Liver (tissue), 3 donors: ENCODE data around the gene MARCHF9.

ENCODE experiments used
- FOXA2 ChIP-seq: IDR thresholded peaks from 2 replicates; pipeline ENCODE4 v1.6.1; 2016; ENCODE audit warnings: antibody characterized with exemption
- JUND ChIP-seq, 2 donors: IDR thresholded peaks; 2 replicates each; pipeline ENCODE4 v1.6.1; 2016; ENCODE audit warnings: antibody characterized with exemption in 2 of 2
- RAD21 ChIP-seq, 2 donors: IDR thresholded peaks; 2 replicates each; pipeline ENCODE4 v1.6.1; 2016; ENCODE audit warnings: antibody characterized with exemption in 2 of 2, mild to moderate bottlenecking in 2 of 2
- RXRA ChIP-seq, 2 donors: IDR thresholded peaks; 2 replicates each; pipeline ENCODE4 v1.6.1; 2017 to 2018; ENCODE audit warnings: antibody characterized with exemption in 2 of 2, mild to moderate bottlenecking in 1 of 2
- SP1 ChIP-seq: IDR thresholded peaks from 2 replicates; pipeline ENCODE4 v1.6.1; 2018; ENCODE audit warnings: antibody characterized with exemption, mild to moderate bottlenecking
- TAF1 ChIP-seq: conservative IDR thresholded peaks from 2 replicates; pipeline ENCODE4 v1.6.1; 2016; ENCODE audit warnings: antibody characterized with exemption, mild to moderate bottlenecking
- YY1 ChIP-seq: IDR thresholded peaks from 2 replicates; pipeline ENCODE4 v1.6.1; 2016; ENCODE audit warnings: antibody characterized with exemption, mild to moderate bottlenecking
- TF ChIP-seq, protein P1 (sequence below): fragments of 150-350 bp; IDR thresholded peaks from 2 replicates; pipeline ENCODE4 v1.5.1; 2017; ENCODE audit warnings: improper control_type of control experiment, low read depth, low read length; ENCODE audit not compliant: missing input control
- TF ChIP-seq, protein P2 (sequence below): IDR thresholded peaks from 2 replicates; pipeline ENCODE4 v1.6.1; 2016; ENCODE audit warnings: antibody characterized with exemption, mild to moderate bottlenecking
- TF ChIP-seq, protein P3 (sequence below): IDR thresholded peaks from 2 replicates; pipeline ENCODE4 v1.6.1; 2016; ENCODE audit warnings: antibody characterized with exemption
- donor health status: healthy.
- donor health status: healthy.

DNA sequence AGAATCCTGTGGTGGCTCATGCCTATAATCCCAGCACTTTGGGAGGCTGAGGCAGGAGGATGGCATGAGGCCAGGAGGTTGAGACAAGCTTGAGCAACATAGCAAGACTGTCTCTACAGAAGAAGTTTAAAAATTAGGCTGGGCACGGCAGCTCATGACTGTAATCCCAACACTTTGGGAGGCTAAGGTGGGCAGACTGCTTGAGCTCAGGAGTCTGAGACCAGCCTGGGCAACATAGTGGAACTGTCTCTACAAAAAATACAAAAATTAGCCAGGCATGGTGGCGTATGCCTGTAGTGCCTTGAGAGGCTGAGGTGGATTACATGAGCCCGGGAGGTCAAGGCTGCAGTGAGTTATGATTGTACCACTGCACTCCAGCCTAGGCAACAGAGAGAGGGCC, 13.0 kb downstream of the MARCHF9 start:
- TF ChIP-seq, protein P1, sequence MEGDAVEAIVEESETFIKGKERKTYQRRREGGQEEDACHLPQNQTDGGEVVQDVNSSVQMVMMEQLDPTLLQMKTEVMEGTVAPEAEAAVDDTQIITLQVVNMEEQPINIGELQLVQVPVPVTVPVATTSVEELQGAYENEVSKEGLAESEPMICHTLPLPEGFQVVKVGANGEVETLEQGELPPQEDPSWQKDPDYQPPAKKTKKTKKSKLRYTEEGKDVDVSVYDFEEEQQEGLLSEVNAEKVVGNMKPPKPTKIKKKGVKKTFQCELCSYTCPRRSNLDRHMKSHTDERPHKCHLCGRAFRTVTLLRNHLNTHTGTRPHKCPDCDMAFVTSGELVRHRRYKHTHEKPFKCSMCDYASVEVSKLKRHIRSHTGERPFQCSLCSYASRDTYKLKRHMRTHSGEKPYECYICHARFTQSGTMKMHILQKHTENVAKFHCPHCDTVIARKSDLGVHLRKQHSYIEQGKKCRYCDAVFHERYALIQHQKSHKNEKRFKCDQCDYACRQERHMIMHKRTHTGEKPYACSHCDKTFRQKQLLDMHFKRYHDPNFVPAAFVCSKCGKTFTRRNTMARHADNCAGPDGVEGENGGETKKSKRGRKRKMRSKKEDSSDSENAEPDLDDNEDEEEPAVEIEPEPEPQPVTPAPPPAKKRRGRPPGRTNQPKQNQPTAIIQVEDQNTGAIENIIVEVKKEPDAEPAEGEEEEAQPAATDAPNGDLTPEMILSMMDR: no peak
- TF ChIP-seq YY1 (no peak), TAF1 (no peak), RAD21 (IDR thresholded peaks at IDR 0.05) (no peak), RXRA (IDR thresholded peaks at IDR 0.05) (no peak), SP1 (no peak), FOXA2 (no peak), JUND (IDR thresholded peaks at IDR 0.05) (no peak)
- TF ChIP-seq, protein P2, sequence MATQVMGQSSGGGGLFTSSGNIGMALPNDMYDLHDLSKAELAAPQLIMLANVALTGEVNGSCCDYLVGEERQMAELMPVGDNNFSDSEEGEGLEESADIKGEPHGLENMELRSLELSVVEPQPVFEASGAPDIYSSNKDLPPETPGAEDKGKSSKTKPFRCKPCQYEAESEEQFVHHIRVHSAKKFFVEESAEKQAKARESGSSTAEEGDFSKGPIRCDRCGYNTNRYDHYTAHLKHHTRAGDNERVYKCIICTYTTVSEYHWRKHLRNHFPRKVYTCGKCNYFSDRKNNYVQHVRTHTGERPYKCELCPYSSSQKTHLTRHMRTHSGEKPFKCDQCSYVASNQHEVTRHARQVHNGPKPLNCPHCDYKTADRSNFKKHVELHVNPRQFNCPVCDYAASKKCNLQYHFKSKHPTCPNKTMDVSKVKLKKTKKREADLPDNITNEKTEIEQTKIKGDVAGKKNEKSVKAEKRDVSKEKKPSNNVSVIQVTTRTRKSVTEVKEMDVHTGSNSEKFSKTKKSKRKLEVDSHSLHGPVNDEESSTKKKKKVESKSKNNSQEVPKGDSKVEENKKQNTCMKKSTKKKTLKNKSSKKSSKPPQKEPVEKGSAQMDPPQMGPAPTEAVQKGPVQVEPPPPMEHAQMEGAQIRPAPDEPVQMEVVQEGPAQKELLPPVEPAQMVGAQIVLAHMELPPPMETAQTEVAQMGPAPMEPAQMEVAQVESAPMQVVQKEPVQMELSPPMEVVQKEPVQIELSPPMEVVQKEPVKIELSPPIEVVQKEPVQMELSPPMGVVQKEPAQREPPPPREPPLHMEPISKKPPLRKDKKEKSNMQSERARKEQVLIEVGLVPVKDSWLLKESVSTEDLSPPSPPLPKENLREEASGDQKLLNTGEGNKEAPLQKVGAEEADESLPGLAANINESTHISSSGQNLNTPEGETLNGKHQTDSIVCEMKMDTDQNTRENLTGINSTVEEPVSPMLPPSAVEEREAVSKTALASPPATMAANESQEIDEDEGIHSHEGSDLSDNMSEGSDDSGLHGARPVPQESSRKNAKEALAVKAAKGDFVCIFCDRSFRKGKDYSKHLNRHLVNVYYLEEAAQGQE: no peak
- TF ChIP-seq, protein P3, sequence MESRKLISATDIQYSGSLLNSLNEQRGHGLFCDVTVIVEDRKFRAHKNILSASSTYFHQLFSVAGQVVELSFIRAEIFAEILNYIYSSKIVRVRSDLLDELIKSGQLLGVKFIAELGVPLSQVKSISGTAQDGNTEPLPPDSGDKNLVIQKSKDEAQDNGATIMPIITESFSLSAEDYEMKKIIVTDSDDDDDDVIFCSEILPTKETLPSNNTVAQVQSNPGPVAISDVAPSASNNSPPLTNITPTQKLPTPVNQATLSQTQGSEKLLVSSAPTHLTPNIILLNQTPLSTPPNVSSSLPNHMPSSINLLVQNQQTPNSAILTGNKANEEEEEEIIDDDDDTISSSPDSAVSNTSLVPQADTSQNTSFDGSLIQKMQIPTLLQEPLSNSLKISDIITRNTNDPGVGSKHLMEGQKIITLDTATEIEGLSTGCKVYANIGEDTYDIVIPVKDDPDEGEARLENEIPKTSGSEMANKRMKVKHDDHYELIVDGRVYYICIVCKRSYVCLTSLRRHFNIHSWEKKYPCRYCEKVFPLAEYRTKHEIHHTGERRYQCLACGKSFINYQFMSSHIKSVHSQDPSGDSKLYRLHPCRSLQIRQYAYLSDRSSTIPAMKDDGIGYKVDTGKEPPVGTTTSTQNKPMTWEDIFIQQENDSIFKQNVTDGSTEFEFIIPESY: no peak
